ENCODE results near the gene SEC24A.
"Not testable (repeated sequence)": the region's sequence is repeated elsewhere in the genome, so short reads cannot be mapped to it uniquely, and the experiment has no call there.

SEC24A gene

DNA sequence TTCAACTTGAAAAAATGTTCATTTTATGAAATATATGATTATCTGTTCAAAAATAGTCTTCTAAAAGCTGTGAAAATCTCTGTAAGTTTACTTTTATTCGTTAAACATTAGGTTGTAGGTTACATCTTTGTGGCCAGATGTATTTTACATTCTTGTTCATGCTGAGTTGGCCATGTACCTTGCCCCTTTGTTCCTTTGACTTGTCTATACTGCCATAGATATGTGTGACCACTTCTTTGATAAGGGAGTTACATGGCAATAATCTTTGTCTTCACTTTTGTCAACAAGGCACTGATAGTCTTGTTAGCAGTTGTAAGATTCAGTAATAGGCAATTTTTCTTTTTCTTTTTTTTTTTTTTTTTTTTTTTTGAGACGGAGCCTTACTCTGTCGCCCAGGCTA lies 15.9 kb downstream of the SEC24A start:
- no peak for DNase-seq (ENCODE audit: low read depth)
- no peak overlapping the region for H3K4me3 ChIP-seq (ENCODE audit: low read depth, low read length)
- TF ChIP-seq, protein P1, sequence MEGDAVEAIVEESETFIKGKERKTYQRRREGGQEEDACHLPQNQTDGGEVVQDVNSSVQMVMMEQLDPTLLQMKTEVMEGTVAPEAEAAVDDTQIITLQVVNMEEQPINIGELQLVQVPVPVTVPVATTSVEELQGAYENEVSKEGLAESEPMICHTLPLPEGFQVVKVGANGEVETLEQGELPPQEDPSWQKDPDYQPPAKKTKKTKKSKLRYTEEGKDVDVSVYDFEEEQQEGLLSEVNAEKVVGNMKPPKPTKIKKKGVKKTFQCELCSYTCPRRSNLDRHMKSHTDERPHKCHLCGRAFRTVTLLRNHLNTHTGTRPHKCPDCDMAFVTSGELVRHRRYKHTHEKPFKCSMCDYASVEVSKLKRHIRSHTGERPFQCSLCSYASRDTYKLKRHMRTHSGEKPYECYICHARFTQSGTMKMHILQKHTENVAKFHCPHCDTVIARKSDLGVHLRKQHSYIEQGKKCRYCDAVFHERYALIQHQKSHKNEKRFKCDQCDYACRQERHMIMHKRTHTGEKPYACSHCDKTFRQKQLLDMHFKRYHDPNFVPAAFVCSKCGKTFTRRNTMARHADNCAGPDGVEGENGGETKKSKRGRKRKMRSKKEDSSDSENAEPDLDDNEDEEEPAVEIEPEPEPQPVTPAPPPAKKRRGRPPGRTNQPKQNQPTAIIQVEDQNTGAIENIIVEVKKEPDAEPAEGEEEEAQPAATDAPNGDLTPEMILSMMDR (IDR thresholded peaks at IDR 0.05; ENCODE audit: low read depth, low read length, missing control alignments): no peak

DNA sequence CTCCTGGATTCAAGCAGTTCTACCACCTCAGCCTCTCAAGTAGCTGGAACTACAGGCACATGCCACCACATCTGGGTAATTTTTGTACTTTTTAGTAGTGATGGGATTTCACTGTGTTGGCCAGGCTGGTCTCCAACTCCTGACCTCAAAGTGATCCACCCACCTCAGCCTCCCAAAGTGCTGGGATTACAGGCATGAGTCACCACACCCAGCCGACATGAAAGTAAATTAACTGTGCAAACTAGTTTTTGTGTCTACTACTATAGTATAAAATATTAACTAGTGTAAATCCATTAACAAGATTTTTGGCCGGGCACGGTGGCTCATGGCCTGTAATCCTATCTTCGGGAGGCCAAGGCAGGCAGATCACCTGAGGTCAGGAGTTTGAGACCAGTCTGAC lies 25.0 kb downstream of the SEC24A start:
- DNase-seq (ENCODE audit: low read depth): not testable (repeated sequence)

DNA sequence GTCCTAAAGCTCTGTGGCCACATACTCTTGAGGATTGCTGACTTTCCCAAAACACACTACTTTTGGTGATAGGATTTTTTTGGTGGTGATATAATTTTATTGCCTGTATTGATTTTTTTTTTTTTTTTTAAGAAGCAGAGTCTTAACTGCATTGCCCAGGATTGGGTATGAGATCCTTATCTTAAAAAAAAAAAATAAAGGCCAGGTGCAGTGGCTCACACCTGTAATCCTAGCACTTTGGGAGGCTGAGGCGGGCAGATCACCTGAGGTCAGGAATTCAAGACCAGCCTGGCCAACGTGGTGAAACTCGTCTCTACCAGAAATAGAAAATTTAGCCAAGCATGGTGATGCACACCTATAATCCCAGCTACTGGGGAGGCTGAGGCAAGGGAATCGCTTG lies 28.8 kb downstream of the SEC24A start:
- DNase-seq (ENCODE audit: low read depth); H3K4me3 ChIP-seq (ENCODE audit: low read depth, low read length): not testable (repeated sequence)

More for the DNA sequence above, 25.0 kb downstream of the SEC24A start:
- H3K4me3 ChIP-seq (ENCODE audit: low read depth, low read length): not testable (repeated sequence)

GRCh38 chr5:134690144-134690543 lies 41.6 kb downstream of the SEC24A start:
- not testable (repeated sequence) for DNase-seq (ENCODE audit: low read depth); H3K4me3 ChIP-seq (ENCODE audit: low read depth, low read length)

- DNase-seq (ENCODE audit: low read depth): no peak
- TF ChIP-seq, protein P1 (IDR thresholded peaks at IDR 0.05; ENCODE audit: low read depth, low read length, missing control alignments): no peak
- no peak overlapping the region for H3K4me3 ChIP-seq (ENCODE audit: low read depth, low read length)
Measured at GRCh38 chr5:134692722-134693121, 44.1 kb downstream of the SEC24A start.

- no peak overlapping the region for H3K4me3 ChIP-seq (ENCODE audit: low read depth, low read length)
- no peak for DNase-seq (ENCODE audit: low read depth)
- TF ChIP-seq, protein P1 (IDR thresholded peaks at IDR 0.05; ENCODE audit: low read depth, low read length, missing control alignments): no peak
Measured at GRCh38 chr5:134708301-134708700, 59.7 kb downstream of the SEC24A start.

- DNase-seq (ENCODE audit: low read depth): no peak
- TF ChIP-seq, protein P1 (IDR thresholded peaks at IDR 0.05; ENCODE audit: low read depth, low read length, missing control alignments): no peak
- no peak overlapping the region for H3K4me3 ChIP-seq (ENCODE audit: low read depth, low read length)
Measured at GRCh38 chr5:134714120-134714519, 65.5 kb downstream of the SEC24A start.

DNA sequence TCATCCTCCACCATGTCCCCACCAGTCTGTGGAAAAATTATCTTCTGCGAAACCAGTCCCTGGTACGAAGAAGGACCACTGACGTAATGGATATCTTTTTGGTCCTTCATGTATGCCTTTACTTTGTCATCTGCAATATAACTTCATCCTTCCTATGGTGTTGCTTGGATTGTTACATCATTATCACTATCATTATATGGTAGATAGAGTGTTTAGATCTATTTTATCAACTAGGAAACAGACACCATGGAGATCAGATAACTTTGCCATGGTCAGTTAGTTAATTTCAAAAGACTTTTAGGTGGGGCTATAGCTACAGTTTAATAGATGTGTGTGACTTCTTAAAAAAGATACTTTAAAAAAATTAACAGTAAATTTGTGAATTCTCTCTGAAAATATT lies 66.0 kb downstream of the SEC24A start:
- H3K4me3 ChIP-seq (ENCODE audit: low read depth, low read length): no peak overlapping the region
- DNase-seq (ENCODE audit: low read depth): no peak
- TF ChIP-seq, protein P1 (IDR thresholded peaks at IDR 0.05; ENCODE audit: low read depth, low read length, missing control alignments): no peak

DNA sequence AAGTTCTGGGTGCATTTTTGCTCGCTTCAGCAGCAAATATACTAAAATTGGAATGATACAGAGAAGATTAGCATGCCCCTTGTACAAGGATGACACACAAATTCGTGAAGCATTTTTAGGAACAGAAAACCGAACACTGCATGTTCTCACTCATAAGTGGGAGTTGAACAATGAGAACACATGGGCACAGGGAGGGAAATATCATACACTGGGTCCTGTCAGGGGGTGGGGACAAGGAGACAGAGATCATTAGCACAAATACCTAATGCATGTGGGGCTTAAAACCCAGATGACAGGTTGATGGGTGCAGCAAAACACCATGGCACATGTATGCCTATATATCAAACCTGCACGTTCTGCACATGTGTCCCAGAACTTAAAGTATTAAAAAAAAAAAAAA lies 66.9 kb downstream of the SEC24A start:
- not testable (repeated sequence) for H3K4me3 ChIP-seq (ENCODE audit: low read depth, low read length); DNase-seq (ENCODE audit: low read depth)
